Fibroblast of lung (primary cell): ENCODE results near the gene POU3F1. TPM values are rescaled to one million over a fixed set of nuclear protein-coding genes. Genes with fewer than 3 reads are reported as not detected.

Source experiments
- DNase-seq, 2 donors: peaks; one replicate each; pipeline versions ENCODE4 v3.0.0 to v3.0.0-alpha.2; 2010; ENCODE audit warnings: low read depth in 2 of 2
- H2AFZ ChIP-seq: 2 replicates; pipeline ENCODE4 v1.5.1; 2012; ENCODE audit warnings: low read length, control low read depth, inconsistent platforms
- H3K27ac ChIP-seq: 2 replicates; pipeline ENCODE4 v1.5.1; 2011; ENCODE audit warnings: low read length, control low read depth; ENCODE audit not compliant: insufficient read depth
- H3K27me3 ChIP-seq: 2 replicates; pipeline ENCODE4 v1.5.1; 2011; ENCODE audit warnings: mild to moderate bottlenecking, low read length; ENCODE audit not compliant: control insufficient read depth, insufficient read depth
- H3K36me3 ChIP-seq: 2 replicates; pipeline ENCODE4 v1.5.1; 2011; ENCODE audit warnings: low read length; ENCODE audit not compliant: control insufficient read depth, insufficient read depth
- H3K4me1 ChIP-seq: 2 replicates; pipeline ENCODE4 v1.5.1; 2011; ENCODE audit warnings: low read length; ENCODE audit not compliant: control insufficient read depth, insufficient read depth; ENCODE audit errors: extremely low read depth
- H3K4me2 ChIP-seq: 2 replicates; pipeline ENCODE4 v1.5.1; 2011; ENCODE audit warnings: low read length, control low read depth; ENCODE audit not compliant: insufficient read depth; ENCODE audit errors: extremely low read depth
- H3K4me3 ChIP-seq, 4 experiments: fragments of 200-600 bp in 1 of 4; sonication (generic) in 1 of 4; replicated peaks in 1 of 4; 2 replicates each; pipeline ENCODE4 v1.5.1; 2011 to 2016; ENCODE audit warnings: low read length in 4 of 4, low read depth in 3 of 4, mild to moderate bottlenecking in 3 of 4, control low read depth in 2 of 4, inconsistent platforms in 1 of 4, mixed read lengths in 1 of 4; ENCODE audit not compliant: insufficient read depth in 1 of 4; ENCODE audit errors: control extremely low read depth in 1 of 4
- H3K79me2 ChIP-seq: 2 replicates; pipeline ENCODE4 v1.5.1; 2012; ENCODE audit warnings: mild to moderate bottlenecking, low read length, inconsistent platforms; ENCODE audit not compliant: control insufficient read depth, insufficient read depth
- H3K9ac ChIP-seq: 2 replicates; pipeline ENCODE4 v1.5.1; 2011; ENCODE audit warnings: mild to moderate bottlenecking, low read length, control low read depth; ENCODE audit not compliant: insufficient read depth
- H3K9me3 ChIP-seq: 2 replicates; pipeline ENCODE4 v1.5.1; 2012; ENCODE audit warnings: low read depth, low read length; ENCODE audit not compliant: control insufficient read depth, insufficient read depth
- H4K20me1 ChIP-seq: 2 replicates; pipeline ENCODE4 v1.5.1; 2011; ENCODE audit warnings: low read length; ENCODE audit not compliant: control insufficient read depth, insufficient read depth; ENCODE audit errors: extremely low read depth
- EZH2 ChIP-seq: IDR thresholded peaks from 2 replicates; pipeline ENCODE4 v1.5.1; 2012; ENCODE audit warnings: low read length, control low read depth, mild to moderate bottlenecking; ENCODE audit errors: missing control alignments
- polyA plus RNA-seq, 2 donors: library from polyadenylated mRNA; depleted of rRNA in 1 of 2; stranded (reverse) in 1 of 2; unstranded in 1 of 2; fragments of >200 nt; gene quantifications; 2 replicates each; pipeline ENCODE4 v1.2.1, GENCODE V29; 2011 to 2012; ENCODE audit warnings: missing spikeins in 1 of 2
- total RNA-seq: library from RNA; depleted of rRNA; stranded (reverse); fragments of >200 nt; gene quantifications from 2 replicates; pipeline ENCODE4 v1.2.1, GENCODE V29; 2014
- TF ChIP-seq, protein P1 (sequence below), 2 donors: IDR thresholded peaks in 1 of 2; conservative IDR thresholded peaks in 1 of 2; 1 replicate in 1 of 2; 2 replicates in 1 of 2; pipeline ENCODE4 v1.5.1; 2011 to 2012; ENCODE audit warnings: low read length in 2 of 2, control low read depth in 1 of 2, inconsistent platforms in 1 of 2, low read depth in 1 of 2, mild to moderate bottlenecking in 1 of 2

The POU3F1 gene
- total and polyA plus RNA-seq, 2 donors (not counting 1 experiment from before 2014, with no cell fraction given): under 0.01 TPM; not detected in 1

DNA sequence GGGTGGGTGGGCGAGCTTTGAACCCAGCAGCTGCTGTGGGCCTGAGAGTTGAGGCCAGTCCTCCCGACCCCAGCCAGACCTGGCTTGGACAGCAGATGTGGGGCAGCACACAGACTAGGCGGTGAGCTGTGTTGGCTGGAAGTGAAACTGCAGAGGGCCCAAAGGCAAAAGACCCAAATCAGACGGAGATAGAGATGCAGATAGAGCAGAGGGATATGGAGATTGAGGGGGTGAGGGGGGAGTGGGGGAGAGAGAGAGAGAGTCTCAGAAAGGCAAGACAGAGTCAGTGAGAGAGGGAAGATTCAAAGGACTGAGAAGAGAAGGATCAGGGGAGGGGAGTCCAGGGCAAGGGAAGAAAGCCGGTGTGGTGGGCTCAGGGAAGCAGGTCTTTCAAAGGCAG is 17.0 kb upstream of the POU3F1 start:
- Histone ChIP-seq H3K4me2 (no peak overlapping the region), H3K79me2 (no peaks in the 10 kb centered on the region), H3K36me3 (no peaks in the 10 kb centered on the region), H3K27ac (no peak overlapping the region), H4K20me1 (no peaks in the 10 kb centered on the region), H3K27me3 (no peaks in the 10 kb centered on the region), H3K4me3 (no peak overlapping the region), H3K9me3 (no peaks in the 10 kb centered on the region), H2AFZ (no peak overlapping the region), H3K4me1 (no peaks in the 10 kb centered on the region), H3K9ac (no peak overlapping the region)
- TF ChIP-seq, protein P1, sequence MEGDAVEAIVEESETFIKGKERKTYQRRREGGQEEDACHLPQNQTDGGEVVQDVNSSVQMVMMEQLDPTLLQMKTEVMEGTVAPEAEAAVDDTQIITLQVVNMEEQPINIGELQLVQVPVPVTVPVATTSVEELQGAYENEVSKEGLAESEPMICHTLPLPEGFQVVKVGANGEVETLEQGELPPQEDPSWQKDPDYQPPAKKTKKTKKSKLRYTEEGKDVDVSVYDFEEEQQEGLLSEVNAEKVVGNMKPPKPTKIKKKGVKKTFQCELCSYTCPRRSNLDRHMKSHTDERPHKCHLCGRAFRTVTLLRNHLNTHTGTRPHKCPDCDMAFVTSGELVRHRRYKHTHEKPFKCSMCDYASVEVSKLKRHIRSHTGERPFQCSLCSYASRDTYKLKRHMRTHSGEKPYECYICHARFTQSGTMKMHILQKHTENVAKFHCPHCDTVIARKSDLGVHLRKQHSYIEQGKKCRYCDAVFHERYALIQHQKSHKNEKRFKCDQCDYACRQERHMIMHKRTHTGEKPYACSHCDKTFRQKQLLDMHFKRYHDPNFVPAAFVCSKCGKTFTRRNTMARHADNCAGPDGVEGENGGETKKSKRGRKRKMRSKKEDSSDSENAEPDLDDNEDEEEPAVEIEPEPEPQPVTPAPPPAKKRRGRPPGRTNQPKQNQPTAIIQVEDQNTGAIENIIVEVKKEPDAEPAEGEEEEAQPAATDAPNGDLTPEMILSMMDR (conservative IDR thresholded peaks at IDR 0.05 in 1 of 2, IDR thresholded peaks at IDR 0.05 in 1 of 2; ENCODE audit: low read depth in 1 of 2, low read length in 2 of 2): no peak
- TF ChIP-seq EZH2: no peak
- DNase-seq: no peak

DNA sequence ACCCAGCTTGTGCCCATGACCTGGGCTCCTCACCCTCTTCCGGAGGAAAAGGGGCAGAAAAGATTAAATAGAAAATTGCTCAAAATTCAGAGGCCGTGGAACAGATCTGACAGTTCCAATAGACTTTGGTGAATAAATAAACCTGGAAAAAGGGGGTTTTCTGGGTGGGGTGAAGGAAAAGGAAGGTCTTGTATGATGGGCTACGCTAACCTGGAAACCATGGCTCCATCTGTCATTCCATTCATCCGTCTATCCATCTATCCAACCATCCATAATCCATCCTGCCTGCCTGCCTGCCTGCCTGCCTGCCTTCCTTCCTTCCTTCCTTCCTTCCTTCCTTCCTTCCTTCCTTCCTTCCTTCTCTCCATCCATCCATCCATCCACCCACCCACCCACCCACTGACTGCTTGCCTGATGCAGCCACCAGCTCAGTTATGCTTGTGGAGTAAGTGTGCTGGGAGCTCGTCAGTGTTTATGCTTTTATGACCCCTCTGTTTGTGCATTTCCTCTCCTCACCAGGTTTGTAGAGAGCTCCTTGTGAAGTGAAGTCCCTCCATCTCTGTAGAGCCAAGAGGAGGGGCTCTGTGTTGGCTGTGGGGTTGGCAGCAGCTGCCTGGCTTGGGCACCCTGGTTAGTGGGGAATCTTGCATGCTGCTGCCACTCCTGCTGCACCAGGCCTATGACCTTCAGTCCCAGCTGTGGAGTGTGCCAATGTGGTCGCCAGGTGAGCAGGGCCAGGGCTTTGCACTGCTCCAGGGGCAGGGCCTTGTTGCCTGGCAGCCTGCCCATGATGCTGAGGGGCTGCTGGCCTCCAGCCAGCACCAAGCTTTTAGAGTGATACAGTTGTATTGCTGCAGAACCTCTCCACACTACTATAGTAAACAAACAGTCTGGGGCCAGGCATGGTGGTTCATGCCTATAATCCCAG is 16.0 kb upstream of the POU3F1 start:
- TF ChIP-seq, protein P1 (conservative IDR thresholded peaks at IDR 0.05 in 1 of 2, IDR thresholded peaks at IDR 0.05 in 1 of 2; ENCODE audit: low read depth in 1 of 2, low read length in 2 of 2): no peak
- TF ChIP-seq EZH2: no peak
- Histone ChIP-seq H4K20me1 (no peaks in the 10 kb centered on the region), H3K27me3 (no peaks in the 10 kb centered on the region), H3K4me3 (no peak overlapping the region), H3K27ac (no peak overlapping the region), H3K79me2 (no peaks in the 10 kb centered on the region), H3K36me3 (no peaks in the 10 kb centered on the region), H3K4me2 (no peak overlapping the region), H3K9ac (no peak overlapping the region), H3K4me1 (no peaks in the 10 kb centered on the region), H3K9me3 (no peaks in the 10 kb centered on the region), H2AFZ (no peak overlapping the region)
- DNase-seq: no peak

DNA sequence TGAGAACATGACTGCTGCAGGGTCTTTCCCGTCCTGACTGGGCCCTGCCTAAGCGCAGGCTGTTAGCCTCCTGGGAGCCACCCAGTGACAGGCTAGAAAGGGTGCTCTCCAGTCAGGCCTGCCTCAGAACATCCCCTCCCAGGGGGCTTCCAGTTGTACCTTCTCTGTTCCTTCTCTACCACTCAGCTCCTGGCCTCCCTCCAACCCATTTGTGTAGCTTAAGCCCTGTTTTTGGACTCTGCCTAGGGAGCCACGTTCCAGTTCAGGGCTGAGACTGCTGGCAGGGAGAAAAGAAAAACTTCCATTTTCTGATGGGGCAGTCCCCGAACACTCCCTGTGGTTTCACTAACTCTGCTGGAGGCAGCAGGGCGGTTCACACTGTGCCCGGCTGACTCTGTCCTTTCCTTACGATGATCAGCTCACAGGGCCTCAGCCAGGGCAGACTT is 15.3 kb upstream of the POU3F1 start:
- H3K4me2 ChIP-seq: no peak overlapping the region
- no peaks in the 10 kb centered on the region for H4K20me1 ChIP-seq
- no peaks in the 10 kb centered on the region for H3K27me3 ChIP-seq
- H3K9ac ChIP-seq: no peak overlapping the region
- no peak overlapping the region for H3K4me3 ChIP-seq
- DNase-seq: no peak
- no peak for TF ChIP-seq EZH2
- TF ChIP-seq, protein P1 (conservative IDR thresholded peaks at IDR 0.05 in 1 of 2, IDR thresholded peaks at IDR 0.05 in 1 of 2; ENCODE audit: low read depth in 1 of 2, low read length in 2 of 2): no peak
- no peaks in the 10 kb centered on the region for H3K79me2 ChIP-seq
- no peak overlapping the region for H2AFZ ChIP-seq
- H3K36me3 ChIP-seq: no peaks in the 10 kb centered on the region
- H3K4me1 ChIP-seq: no peaks in the 10 kb centered on the region
- no peaks in the 10 kb centered on the region for H3K9me3 ChIP-seq
- H3K27ac ChIP-seq: no peak overlapping the region
